PC-9 (cell line): ENCODE data around the gene WWC2. TPM values are rescaled to one million over a fixed set of nuclear protein-coding genes. Genes with fewer than 3 reads are reported as not detected.

ENCODE experiments used
- BruUV-seq: library from RNA; stranded (reverse); fragments of 400-500 nt; replicated peaks from 2 replicates; lab custom pipeline; 2021; lab: Mats Ljungman, UMichigan
- CTCF ChIA-PET: fragments of 300-600 bp; sonication (Branson Sonifier 250); formaldehyde crosslinking; loops from one replicate; lab custom pipeline; 2022; ENCODE audit warnings: antibody characterized with exemption; lab: Charles Lee
- POLR2A ChIA-PET: fragments of 300-600 bp; sonication (Branson Sonifier 250); formaldehyde crosslinking; loops from one replicate; lab custom pipeline; 2022; ENCODE audit warnings: antibody characterized with exemption; ENCODE audit not compliant: unreplicated experiment; lab: Charles Lee
- DNase-seq, 2 experiments: peaks; one replicate each; pipeline versions ENCODE4 v3.0.0 to v3.0.0-alpha.2; 2015 to 2022; ENCODE audit warnings: mixed read lengths in 1 of 2
- H2AFZ ChIP-seq: fragments of 200-600 bp; sonication (generic); 2 replicates; pipeline ENCODE4 v1.8.1; 2017; ENCODE audit warnings: antibody characterized with exemption
- H3F3A ChIP-seq: fragments of 200-600 bp; sonication (generic); 2 replicates; pipeline ENCODE4 v1.8.1; 2017; ENCODE audit warnings: antibody characterized with exemption, mild to moderate bottlenecking, low read depth; ENCODE audit not compliant: insufficient read depth
- H3K27ac ChIP-seq: fragments of 200-600 bp; sonication (generic); 2 replicates; pipeline ENCODE4 v1.6.1; 2016; ENCODE audit warnings: mixed run types
- H3K27me3 ChIP-seq: fragments of 200-600 bp; sonication (generic); 2 replicates; pipeline ENCODE4 v1.6.1; 2016; ENCODE audit warnings: low read depth, mixed run types; ENCODE audit not compliant: insufficient read depth
- H3K36me3 ChIP-seq: fragments of 200-600 bp; sonication (generic); 2 replicates; pipeline ENCODE4 v1.6.1; 2016; ENCODE audit warnings: low read depth, mixed run types
- H3K4me1 ChIP-seq: fragments of 200-600 bp; sonication (generic); replicated peaks from 2 replicates; pipeline ENCODE4 v1.6.1; 2016; ENCODE audit warnings: mixed run types; ENCODE audit not compliant: insufficient read depth
- H3K4me2 ChIP-seq: fragments of 200-600 bp; sonication (generic); 2 replicates; pipeline ENCODE4 v1.6.1; 2017; ENCODE audit warnings: mixed run types
- H3K4me3 ChIP-seq: fragments of 200-600 bp; sonication (generic); 2 replicates; pipeline ENCODE4 v1.6.1; 2016; ENCODE audit warnings: mixed run types
- H3K79me2 ChIP-seq: fragments of 200-600 bp; sonication (generic); 2 replicates; pipeline ENCODE4 v1.6.1; 2017; ENCODE audit warnings: low read depth, mixed run types
- H3K9me2 ChIP-seq: fragments of 200-600 bp; sonication (generic); 2 replicates; pipeline ENCODE4 v1.8.1; 2017; ENCODE audit warnings: mild to moderate bottlenecking; ENCODE audit not compliant: insufficient read depth
- H3K9me3 ChIP-seq: fragments of 200-600 bp; sonication (generic); 2 replicates; pipeline ENCODE4 v1.8.1; 2016; ENCODE audit warnings: low read depth; ENCODE audit not compliant: insufficient read depth
- H4K20me1 ChIP-seq: fragments of 200-600 bp; sonication (generic); 2 replicates; pipeline ENCODE4 v1.8.1; 2017; ENCODE audit not compliant: insufficient read depth
- EZH2 ChIP-seq: fragments of 200-600 bp; sonication (generic); IDR thresholded peaks from 2 replicates; pipeline ENCODE4 v1.8.0; 2017; ENCODE audit warnings: antibody characterized with exemption, low read depth
- intact Hi-C: fragments of 100-400 bp; cut with micrococcal nuclease; formaldehyde crosslinking; loops from one replicate; pipeline ENCODE4 v1.10.0; 2022; ENCODE audit not compliant: unreplicated experiment
- total RNA-seq: library from RNA; stranded (reverse); gene quantifications from 2 replicates; pipeline ENCODE4 v1.2.3, GENCODE V29; 2021
- TF ChIP-seq, protein P1 (sequence below): fragments of 200-600 bp; sonication (generic); conservative IDR thresholded peaks from 2 replicates; pipeline ENCODE4 v1.6.1; 2017; ENCODE audit warnings: mixed run types, antibody characterized with exemption, mild to moderate bottlenecking, moderate library complexity

WWC2 gene
- total RNA-seq, 1 experiment from 2014 or later: 42.3 TPM

DNA sequence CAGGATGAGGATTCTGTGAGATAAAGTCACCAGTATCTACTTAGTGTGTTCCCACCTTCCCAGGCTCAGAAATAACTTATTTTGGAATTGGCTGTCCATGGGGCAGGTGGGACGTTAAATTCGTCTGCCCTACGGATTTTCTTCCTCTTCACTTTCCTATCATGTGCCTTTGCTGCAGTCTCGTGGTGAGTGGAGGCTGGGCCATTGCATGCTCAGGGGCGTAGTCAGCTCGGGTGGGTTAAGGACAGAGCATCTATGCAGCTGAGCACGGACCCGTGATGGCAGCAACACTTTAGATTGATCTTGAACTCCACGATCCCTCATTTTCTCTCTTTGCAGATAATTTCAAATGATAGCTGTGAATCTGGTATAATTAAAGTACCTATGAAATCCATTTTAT lies 169.5 kb downstream of the WWC2 start:
- no TSS peak for BruUV-seq
- TF ChIP-seq, protein P1, sequence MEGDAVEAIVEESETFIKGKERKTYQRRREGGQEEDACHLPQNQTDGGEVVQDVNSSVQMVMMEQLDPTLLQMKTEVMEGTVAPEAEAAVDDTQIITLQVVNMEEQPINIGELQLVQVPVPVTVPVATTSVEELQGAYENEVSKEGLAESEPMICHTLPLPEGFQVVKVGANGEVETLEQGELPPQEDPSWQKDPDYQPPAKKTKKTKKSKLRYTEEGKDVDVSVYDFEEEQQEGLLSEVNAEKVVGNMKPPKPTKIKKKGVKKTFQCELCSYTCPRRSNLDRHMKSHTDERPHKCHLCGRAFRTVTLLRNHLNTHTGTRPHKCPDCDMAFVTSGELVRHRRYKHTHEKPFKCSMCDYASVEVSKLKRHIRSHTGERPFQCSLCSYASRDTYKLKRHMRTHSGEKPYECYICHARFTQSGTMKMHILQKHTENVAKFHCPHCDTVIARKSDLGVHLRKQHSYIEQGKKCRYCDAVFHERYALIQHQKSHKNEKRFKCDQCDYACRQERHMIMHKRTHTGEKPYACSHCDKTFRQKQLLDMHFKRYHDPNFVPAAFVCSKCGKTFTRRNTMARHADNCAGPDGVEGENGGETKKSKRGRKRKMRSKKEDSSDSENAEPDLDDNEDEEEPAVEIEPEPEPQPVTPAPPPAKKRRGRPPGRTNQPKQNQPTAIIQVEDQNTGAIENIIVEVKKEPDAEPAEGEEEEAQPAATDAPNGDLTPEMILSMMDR: no peak
- TF ChIP-seq EZH2: no peak
- Histone ChIP-seq H3K4me1 (no peaks in the 10 kb centered on the region), H3K27me3 (no peaks in the 10 kb centered on the region), H3K4me2 (no peak overlapping the region), H3F3A (no peaks in the 10 kb centered on the region), H3K79me2 (no peaks in the 10 kb centered on the region), H3K36me3 (0 out of 2 replicates have a peak, but pooled peaks cover 4% of the 10 kb centered on the region), H3K9me3 (no peaks in the 10 kb centered on the region), H3K4me3 (no peak overlapping the region), H3K27ac (no peak overlapping the region), H2AFZ (no peak overlapping the region), H4K20me1 (no peaks in the 10 kb centered on the region), H3K9me2 (no peaks in the 10 kb centered on the region)
- DNase-seq: no peak
- intact Hi-C loops: loop anchor here (1.0 kb wide), 1 partner anchor 136 kb away; no protein-coding TSS in a partner anchor
- POLR2A ChIA-PET: no interaction called here
- CTCF ChIA-PET: no interaction called here

DNA sequence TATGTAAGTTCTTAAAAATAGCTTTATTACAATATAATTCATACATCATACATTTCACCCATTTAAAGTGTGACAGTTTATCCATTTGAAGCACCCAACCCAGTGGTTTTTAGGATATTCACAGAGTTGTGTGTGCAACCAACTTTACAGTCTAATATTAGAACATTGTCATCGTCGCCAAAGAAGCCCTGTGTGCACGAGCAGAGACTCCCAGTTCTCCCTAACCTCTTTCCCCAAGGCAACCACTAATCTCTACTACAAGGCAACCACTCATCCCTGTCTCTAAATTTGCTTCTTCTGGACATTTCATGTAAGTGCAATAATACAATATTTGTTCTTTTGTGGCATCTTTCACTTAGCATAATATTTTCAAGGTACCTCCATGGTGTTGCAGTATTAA lies 173.3 kb downstream of the WWC2 start:
- Histone ChIP-seq H3K27ac (no peak overlapping the region), H3K9me2 (no peaks in the 10 kb centered on the region), H4K20me1 (no peaks in the 10 kb centered on the region), H3F3A (no peaks in the 10 kb centered on the region), H2AFZ (no peak overlapping the region), H3K9me3 (peaks cover 4% of the 10 kb centered on the region; the same call in 1 of the 2 replicates), H3K36me3 (0 out of 2 replicates have a peak, but pooled peaks cover 11% of the 10 kb centered on the region), H3K4me2 (no peak overlapping the region), H3K27me3 (no peaks in the 10 kb centered on the region), H3K4me1 (no peaks in the 10 kb centered on the region), H3K4me3 (no peak overlapping the region), H3K79me2 (no peaks in the 10 kb centered on the region)
- intact Hi-C loops: no loop called here
- ChIA-PET POLR2A (no interaction called here), CTCF (no interaction called here)
- TF ChIP-seq, protein P1: no peak
- TF ChIP-seq EZH2: no peak
- no peak for DNase-seq
- BruUV-seq: no TSS peak

DNA sequence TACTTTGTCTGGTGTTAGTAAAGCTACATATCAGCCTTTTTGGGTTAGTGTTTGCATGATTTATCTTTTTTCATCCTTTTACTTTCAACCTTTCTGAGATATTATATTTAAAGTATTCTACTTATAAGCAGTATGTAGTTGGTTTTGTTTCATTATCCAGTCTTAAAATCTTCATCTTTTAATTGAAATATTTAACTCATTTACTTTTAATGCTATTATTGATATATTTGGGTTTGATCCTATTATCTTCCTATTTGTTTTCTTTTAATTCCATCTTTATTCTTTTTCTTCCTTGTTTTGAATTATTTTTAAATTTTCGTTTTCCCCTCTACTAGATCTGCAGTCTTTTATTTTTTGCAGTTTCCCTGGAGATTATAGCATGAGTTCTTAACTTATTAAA lies 177.0 kb downstream of the WWC2 start:
- POLR2A ChIA-PET: no interaction called here
- Histone ChIP-seq H2AFZ (no peak overlapping the region), H3K36me3 (0 out of 2 replicates have a peak, but pooled peaks cover 7% of the 10 kb centered on the region)

More for the DNA sequence above, 177.0 kb downstream of the WWC2 start:
- Histone ChIP-seq H3K4me1 (no peaks in the 10 kb centered on the region), H3K79me2 (no peaks in the 10 kb centered on the region), H3K4me2 (no peak overlapping the region), H3K27me3 (no peaks in the 10 kb centered on the region), H4K20me1 (no peaks in the 10 kb centered on the region), H3F3A (no peaks in the 10 kb centered on the region), H3K4me3 (no peak overlapping the region), H3K27ac (no peak overlapping the region), H3K9me3 (peaks cover 4% of the 10 kb centered on the region; the same call in 1 of the 2 replicates), H3K9me2 (no peaks in the 10 kb centered on the region)
- intact Hi-C loops: no loop called here
- no TSS peak for BruUV-seq
- DNase-seq: no peak
- TF ChIP-seq, protein P1: no peak
- TF ChIP-seq EZH2: no peak
- CTCF ChIA-PET: no interaction called here
